GM23338 (cell line): ENCODE data around the gene AKAP7. TPM values are rescaled to one million over a fixed set of nuclear protein-coding genes. Genes with fewer than 3 reads are reported as not detected.
A peak's percentile ranks its signal among the peaks of the same experiment; 100 is the strongest.
"Not testable (repeated sequence)": the region's sequence is repeated elsewhere in the genome, so short reads cannot be mapped to it uniquely, and the experiment has no call there.

ENCODE experiments used
- ATAC-seq: fragments of 200-7000 bp; cut with Tn5 transposase; 3 replicates; pipeline ENCODE4 v1.9.1; 2020
- DNase-seq: peaks from one replicate; pipeline ENCODE4 v3.0.0-alpha.2; 2015; ENCODE audit warnings: low spot score
- H2AFZ ChIP-seq: fragments of 200-600 bp; sonication (generic); 2 replicates; pipeline ENCODE4 v1.8.0; 2016; ENCODE audit warnings: antibody characterized with exemption, mild to moderate bottlenecking, moderate library complexity
- H3F3A ChIP-seq: fragments of 200-600 bp; sonication (generic); replicated peaks from 2 replicates; pipeline ENCODE4 v1.8.0; 2017; ENCODE audit warnings: antibody characterized with exemption, mixed run types, low read depth
- H3K27ac ChIP-seq: fragments of 200-600 bp; sonication (generic); 2 replicates; pipeline ENCODE4 v1.6.1; 2016; ENCODE audit warnings: low read depth
- H3K27me3 ChIP-seq: fragments of 200-600 bp; sonication (generic); 2 replicates; pipeline ENCODE4 v1.8.0; 2016; ENCODE audit warnings: mild to moderate bottlenecking, mixed run types, moderate library complexity; ENCODE audit not compliant: insufficient read depth
- H3K36me3 ChIP-seq: fragments of 200-600 bp; sonication (generic); 2 replicates; pipeline ENCODE4 v1.8.0; 2016; ENCODE audit warnings: mild to moderate bottlenecking; ENCODE audit not compliant: insufficient read depth
- H3K4me1 ChIP-seq: fragments of 200-600 bp; sonication (generic); 2 replicates; pipeline ENCODE4 v1.8.0; 2016; ENCODE audit warnings: mild to moderate bottlenecking, moderate library complexity; ENCODE audit not compliant: insufficient read depth
- H3K4me2 ChIP-seq: fragments of 200-600 bp; sonication (generic); 2 replicates; pipeline ENCODE4 v1.7.1; 2017; ENCODE audit warnings: mixed run types
- H3K4me3 ChIP-seq: fragments of 200-600 bp; sonication (generic); 2 replicates; pipeline ENCODE4 v1.6.1; 2016; ENCODE audit warnings: mixed run types
- H3K79me2 ChIP-seq: fragments of 200-600 bp; sonication (generic); replicated peaks from 2 replicates; pipeline ENCODE4 v1.8.0; 2017; ENCODE audit warnings: mild to moderate bottlenecking; ENCODE audit not compliant: insufficient read depth
- H3K9me2 ChIP-seq: fragments of 200-600 bp; sonication (generic); 2 replicates; pipeline ENCODE4 v1.8.0; 2017; ENCODE audit not compliant: insufficient read depth
- H4K20me1 ChIP-seq: fragments of 200-600 bp; sonication (generic); replicated peaks from 2 replicates; pipeline ENCODE4 v1.8.0; 2017; ENCODE audit warnings: mild to moderate bottlenecking; ENCODE audit not compliant: insufficient read depth
- H3K27ac Mint-ChIP-seq: 2 replicates; pipeline ENCODE4 v1.8.0; 2020; ENCODE audit warnings: inconsistent platforms, mild to moderate bottlenecking, moderate library complexity, mixed read lengths
- H3K27me3 Mint-ChIP-seq: 3 replicates; pipeline ENCODE4 v1.8.0; 2022; ENCODE audit warnings: low read depth, mild to moderate bottlenecking, moderate library complexity, mixed read lengths, inconsistent platforms; ENCODE audit not compliant: insufficient read depth, poor library complexity
- H3K36me3 Mint-ChIP-seq: 3 replicates; pipeline ENCODE4 v1.8.0; 2021; ENCODE audit warnings: low read depth, mild to moderate bottlenecking, inconsistent platforms, moderate library complexity, mixed read lengths
- H3K4me1 Mint-ChIP-seq: 3 replicates; pipeline ENCODE4 v1.8.0; 2020; ENCODE audit warnings: mild to moderate bottlenecking, inconsistent platforms, mixed read lengths
- H3K4me3 Mint-ChIP-seq: 3 replicates; pipeline ENCODE4 v1.8.0; 2021; ENCODE audit warnings: moderate library complexity, mild to moderate bottlenecking, inconsistent platforms, mixed read lengths
- H3K9me3 Mint-ChIP-seq: 3 replicates; pipeline ENCODE4 v1.8.0; 2020; ENCODE audit warnings: moderate library complexity, mild to moderate bottlenecking, inconsistent platforms, mixed read lengths
- EZH2phosphoT487 ChIP-seq: fragments of 200-600 bp; sonication (generic); IDR thresholded peaks from one replicate; pipeline ENCODE4 v1.8.1; 2018; ENCODE audit warnings: antibody characterized with exemption; ENCODE audit not compliant: unreplicated experiment
- NANOG ChIP-seq: IDR thresholded peaks from 2 replicates; pipeline ENCODE4 v1.6.1; 2016; ENCODE audit warnings: antibody characterized with exemption, borderline replicate concordance
- ZNF331 ChIP-seq: fragments of 250-450 bp; sonication (Bioruptor Pico); IDR thresholded peaks from 2 replicates; pipeline ENCODE4 v1.5.0; 2020; ENCODE audit warnings: low read depth, mild to moderate bottlenecking, moderate library complexity
- polyA plus RNA-seq: library from polyadenylated mRNA; unstranded; fragments of >200 nt; fragmentation: Nextera tagmentation; extraction: Ambion mirVana; gene quantifications from 2 replicates; pipeline ENCODE4 v1.2.1, GENCODE V29; 2016
- total RNA-seq: library from RNA; depleted of rRNA; stranded (reverse); fragments of >200 nt; shearing (Covaris generic); gene quantifications from 2 replicates; pipeline ENCODE4 v1.2.3, GENCODE V29; 2014
- TF ChIP-seq, protein P1 (sequence below): fragments of 250-450 bp; sonication (Bioruptor Pico); IDR thresholded peaks from 2 replicates; pipeline ENCODE4 v1.5.0; 2020; ENCODE audit warnings: mild to moderate bottlenecking, moderate library complexity

AKAP7 gene
- total and polyA plus RNA-seq, 2 experiments from 2014 or later = 12.2 to 20.0 TPM

DNA sequence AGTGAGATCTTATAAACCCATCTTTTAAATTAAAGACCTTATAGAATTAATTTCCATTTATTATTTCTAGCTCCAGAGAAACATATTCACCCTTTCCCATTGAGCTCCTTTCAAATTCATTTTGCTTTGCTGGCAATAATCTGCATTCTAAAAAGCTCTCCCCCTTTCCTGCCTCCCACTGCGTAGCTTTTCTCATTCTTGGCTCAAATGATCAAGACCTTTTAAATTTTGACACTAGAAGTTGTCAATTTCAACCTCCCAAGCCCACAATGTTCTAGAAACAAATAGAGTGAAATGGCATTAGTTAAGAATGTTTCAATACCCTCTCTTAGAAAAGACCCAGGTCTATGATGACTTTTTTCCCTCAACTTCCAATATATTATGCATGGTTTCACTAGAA lies 186.9 kb downstream of the AKAP7 start:
- Histone ChIP-seq H3K9me2 (peaks cover 3% of the 10 kb centered on the region; the same call in 1 of the 2 replicates), H3K36me3 (no peaks in the 10 kb centered on the region; the same call in 1 of the 2 replicates), H4K20me1 (no peaks in the 10 kb centered on the region), H3K79me2 (no peaks in the 10 kb centered on the region), H3K4me3 (no peak overlapping the region), H3K27me3 (no peaks in the 10 kb centered on the region), H3K4me1 (peaks cover 11% of the 10 kb centered on the region), H2AFZ (no peak overlapping the region), H3K27ac (peak overlapping the region; percentile 86), H3F3A (no peaks in the 10 kb centered on the region), H3K4me2 (0 out of 2 replicates have a peak overlapping the region, but pooled peaks have one; percentile 7)
- no peak for TF ChIP-seq EZH2phosphoT487
- TF ChIP-seq NANOG = peak; percentile 94
- TF ChIP-seq, protein P1, sequence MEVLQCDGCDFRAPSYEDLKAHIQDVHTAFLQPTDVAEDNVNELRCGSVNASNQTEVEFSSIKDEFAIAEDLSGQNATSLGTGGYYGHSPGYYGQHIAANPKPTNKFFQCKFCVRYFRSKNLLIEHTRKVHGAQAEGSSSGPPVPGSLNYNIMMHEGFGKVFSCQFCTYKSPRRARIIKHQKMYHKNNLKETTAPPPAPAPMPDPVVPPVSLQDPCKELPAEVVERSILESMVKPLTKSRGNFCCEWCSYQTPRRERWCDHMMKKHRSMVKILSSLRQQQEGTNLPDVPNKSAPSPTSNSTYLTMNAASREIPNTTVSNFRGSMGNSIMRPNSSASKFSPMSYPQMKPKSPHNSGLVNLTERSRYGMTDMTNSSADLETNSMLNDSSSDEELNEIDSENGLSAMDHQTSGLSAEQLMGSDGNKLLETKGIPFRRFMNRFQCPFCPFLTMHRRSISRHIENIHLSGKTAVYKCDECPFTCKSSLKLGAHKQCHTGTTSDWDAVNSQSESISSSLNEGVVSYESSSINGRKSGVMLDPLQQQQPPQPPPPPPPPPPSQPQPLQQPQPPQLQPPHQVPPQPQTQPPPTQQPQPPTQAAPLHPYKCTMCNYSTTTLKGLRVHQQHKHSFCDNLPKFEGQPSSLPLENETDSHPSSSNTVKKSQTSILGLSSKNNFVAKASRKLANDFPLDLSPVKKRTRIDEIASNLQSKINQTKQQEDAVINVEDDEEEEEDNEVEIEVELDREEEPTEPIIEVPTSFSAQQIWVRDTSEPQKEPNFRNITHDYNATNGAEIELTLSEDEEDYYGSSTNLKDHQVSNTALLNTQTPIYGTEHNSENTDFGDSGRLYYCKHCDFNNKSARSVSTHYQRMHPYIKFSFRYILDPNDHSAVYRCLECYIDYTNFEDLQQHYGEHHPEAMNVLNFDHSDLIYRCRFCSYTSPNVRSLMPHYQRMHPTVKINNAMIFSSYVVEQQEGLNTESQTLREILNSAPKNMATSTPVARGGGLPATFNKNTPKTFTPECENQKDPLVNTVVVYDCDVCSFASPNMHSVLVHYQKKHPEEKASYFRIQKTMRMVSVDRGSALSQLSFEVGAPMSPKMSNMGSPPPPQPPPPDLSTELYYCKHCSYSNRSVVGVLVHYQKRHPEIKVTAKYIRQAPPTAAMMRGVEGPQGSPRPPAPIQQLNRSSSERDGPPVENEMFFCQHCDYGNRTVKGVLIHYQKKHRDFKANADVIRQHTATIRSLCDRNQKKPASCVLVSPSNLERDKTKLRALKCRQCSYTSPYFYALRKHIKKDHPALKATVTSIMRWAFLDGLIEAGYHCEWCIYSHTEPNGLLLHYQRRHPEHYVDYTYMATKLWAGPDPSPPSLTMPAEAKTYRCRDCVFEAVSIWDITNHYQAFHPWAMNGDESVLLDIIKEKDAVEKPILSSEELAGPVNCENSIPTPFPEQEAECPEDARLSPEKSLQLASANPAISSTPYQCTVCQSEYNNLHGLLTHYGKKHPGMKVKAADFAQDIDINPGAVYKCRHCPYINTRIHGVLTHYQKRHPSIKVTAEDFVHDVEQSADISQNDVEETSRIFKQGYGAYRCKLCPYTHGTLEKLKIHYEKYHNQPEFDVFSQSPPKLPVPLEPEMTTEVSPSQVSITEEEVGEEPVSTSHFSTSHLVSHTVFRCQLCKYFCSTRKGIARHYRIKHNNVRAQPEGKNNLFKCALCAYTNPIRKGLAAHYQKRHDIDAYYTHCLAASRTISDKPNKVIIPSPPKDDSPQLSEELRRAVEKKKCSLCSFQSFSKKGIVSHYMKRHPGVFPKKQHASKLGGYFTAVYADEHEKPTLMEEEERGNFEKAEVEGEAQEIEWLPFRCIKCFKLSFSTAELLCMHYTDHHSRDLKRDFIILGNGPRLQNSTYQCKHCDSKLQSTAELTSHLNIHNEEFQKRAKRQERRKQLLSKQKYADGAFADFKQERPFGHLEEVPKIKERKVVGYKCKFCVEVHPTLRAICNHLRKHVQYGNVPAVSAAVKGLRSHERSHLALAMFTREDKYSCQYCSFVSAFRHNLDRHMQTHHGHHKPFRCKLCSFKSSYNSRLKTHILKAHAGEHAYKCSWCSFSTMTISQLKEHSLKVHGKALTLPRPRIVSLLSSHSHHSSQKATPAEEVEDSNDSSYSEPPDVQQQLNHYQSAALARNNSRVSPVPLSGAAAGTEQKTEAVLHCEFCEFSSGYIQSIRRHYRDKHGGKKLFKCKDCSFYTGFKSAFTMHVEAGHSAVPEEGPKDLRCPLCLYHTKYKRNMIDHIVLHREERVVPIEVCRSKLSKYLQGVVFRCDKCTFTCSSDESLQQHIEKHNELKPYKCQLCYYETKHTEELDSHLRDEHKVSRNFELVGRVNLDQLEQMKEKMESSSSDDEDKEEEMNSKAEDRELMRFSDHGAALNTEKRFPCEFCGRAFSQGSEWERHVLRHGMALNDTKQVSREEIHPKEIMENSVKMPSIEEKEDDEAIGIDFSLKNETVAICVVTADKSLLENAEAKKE (CRISPR knock-in tag) = no peak
- TF ChIP-seq ZNF331 (CRISPR knock-in tag) = no peak
- H3K27me3 Mint-ChIP-seq = peaks cover 6% of the 10 kb centered on the region
- peaks cover 23% of the 10 kb centered on the region for H3K36me3 Mint-ChIP-seq
- peaks cover 35% of the 10 kb centered on the region for H3K4me1 Mint-ChIP-seq
- peak overlapping the region; percentile 88 for H3K27ac Mint-ChIP-seq
- DNase-seq (peak; percentile 48), ATAC-seq (peak; percentile 41; the same call in 2 of the 3 replicates)
- H3K9me3 Mint-ChIP-seq = peaks cover 35% of the 10 kb centered on the region
- peak overlapping the region; percentile 22; the same call in 1 of the 3 replicates for H3K4me3 Mint-ChIP-seq

DNA sequence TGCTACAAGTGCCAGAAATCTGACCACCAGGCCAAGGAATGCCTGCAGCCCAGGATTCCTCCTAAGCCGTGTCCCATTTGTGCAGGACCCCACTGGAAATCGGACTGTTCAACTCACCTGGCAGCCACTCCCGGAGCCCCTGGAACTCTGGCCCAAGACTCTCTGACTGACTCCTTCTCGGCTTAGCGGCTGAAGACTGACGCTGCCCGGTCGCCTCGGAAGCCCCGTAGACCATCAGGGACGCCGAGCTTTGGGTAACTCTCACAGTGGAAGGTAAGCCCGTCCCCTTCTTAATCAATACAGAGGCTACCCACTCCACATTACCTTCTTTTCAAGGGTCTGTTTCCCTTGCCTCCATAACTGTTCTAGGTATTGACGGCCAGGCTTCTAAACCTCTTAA lies 190.4 kb downstream of the AKAP7 start:
- not testable (repeated sequence) for H3K27ac ChIP-seq, H3K27me3 Mint-ChIP-seq, DNase-seq, ATAC-seq, H2AFZ ChIP-seq, H3K27me3 ChIP-seq, H3K36me3 ChIP-seq, H3K4me3 ChIP-seq, H4K20me1 ChIP-seq, H3K9me2 ChIP-seq, H3K4me3 Mint-ChIP-seq, H3K79me2 ChIP-seq, H3F3A ChIP-seq, H3K36me3 Mint-ChIP-seq, H3K4me2 ChIP-seq
- peaks cover 36% of the 10 kb centered on the region for H3K4me1 ChIP-seq
- Mint-ChIP-seq H3K4me1 (peaks cover 37% of the 10 kb centered on the region), H3K9me3 (peaks cover 31% of the 10 kb centered on the region), H3K27ac (peak overlapping the region; percentile 64)

DNA sequence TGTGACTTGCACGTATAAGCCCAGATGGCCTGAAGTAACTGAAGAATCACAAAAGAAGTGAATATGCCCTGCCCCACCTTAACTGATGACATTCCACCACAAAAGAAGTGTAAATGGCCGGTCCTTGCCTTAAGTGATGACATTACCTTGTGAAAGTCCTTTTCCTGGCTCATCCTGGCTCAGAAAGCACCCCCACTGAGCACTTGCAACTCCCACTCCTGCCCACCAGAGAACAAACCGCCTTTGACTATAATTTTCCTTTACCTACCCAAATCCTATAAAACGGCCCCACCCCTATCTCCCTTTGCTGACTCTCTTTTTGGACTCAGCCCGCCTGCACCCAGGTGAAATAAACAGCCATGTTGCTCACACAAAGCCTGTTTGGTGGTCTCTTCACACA lies 193.5 kb downstream of the AKAP7 start:
- not testable (repeated sequence) for H3K27ac Mint-ChIP-seq, H4K20me1 ChIP-seq, ATAC-seq

More for the DNA sequence above, 193.5 kb downstream of the AKAP7 start:
- peak; percentile 60 for DNase-seq
- not testable (repeated sequence) for H3K36me3 ChIP-seq, H3K36me3 Mint-ChIP-seq, H3K4me3 Mint-ChIP-seq, H3F3A ChIP-seq, H3K27me3 Mint-ChIP-seq, H3K79me2 ChIP-seq, H3K27me3 ChIP-seq, H2AFZ ChIP-seq, H3K9me2 ChIP-seq, H3K4me3 ChIP-seq
- Histone ChIP-seq H3K4me2 (peak overlapping the region; percentile 24), H3K27ac (peak overlapping the region; percentile 98), H3K4me1 (peaks cover 30% of the 10 kb centered on the region)
- peaks cover 21% of the 10 kb centered on the region for H3K9me3 Mint-ChIP-seq
- peaks cover 21% of the 10 kb centered on the region for H3K4me1 Mint-ChIP-seq
